GM18498 (cell line): ENCODE results near the gene ITLN2.
"Not testable (repeated sequence)": the region's sequence is repeated elsewhere in the genome, so short reads cannot be mapped to it uniquely, and the experiment has no call there.

Experiments
- ATAC-seq: cut with Tn5 transposase; IDR thresholded peaks from one replicate; pipeline ENCODE4 v1.9.1; 2021; ENCODE audit warnings: mild to moderate bottlenecking, moderate library complexity; ENCODE audit not compliant: unreplicated experiment

The ITLN2 gene

DNA sequence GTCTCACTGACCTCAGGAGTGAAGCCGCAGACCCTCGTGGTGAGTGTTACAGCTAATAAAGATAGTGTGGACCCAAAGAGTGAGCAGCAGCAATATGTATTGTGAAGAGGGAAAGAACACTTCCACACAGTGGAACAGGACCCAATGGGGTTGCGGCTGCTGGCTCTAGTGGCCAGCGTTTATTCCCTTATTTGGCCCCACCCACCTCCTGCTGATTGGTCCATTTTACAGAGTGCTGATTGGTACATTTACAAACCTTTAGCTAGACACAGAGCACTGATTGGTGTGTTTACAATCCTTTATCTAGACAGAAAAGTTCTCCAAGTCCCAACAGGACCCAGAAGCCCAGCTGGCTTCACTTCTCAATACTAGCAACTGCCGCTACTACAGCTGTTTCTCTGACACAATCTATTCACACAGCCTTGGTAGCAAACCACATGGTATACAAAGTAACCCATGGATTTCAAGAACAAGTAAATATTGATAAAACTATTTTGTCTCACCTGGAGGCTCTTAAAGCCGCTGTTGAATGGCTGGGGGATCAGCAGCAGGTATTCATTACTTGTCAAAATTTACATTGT is 44.3 kb downstream of the ITLN2 start:
- no peak for ATAC-seq

DNA sequence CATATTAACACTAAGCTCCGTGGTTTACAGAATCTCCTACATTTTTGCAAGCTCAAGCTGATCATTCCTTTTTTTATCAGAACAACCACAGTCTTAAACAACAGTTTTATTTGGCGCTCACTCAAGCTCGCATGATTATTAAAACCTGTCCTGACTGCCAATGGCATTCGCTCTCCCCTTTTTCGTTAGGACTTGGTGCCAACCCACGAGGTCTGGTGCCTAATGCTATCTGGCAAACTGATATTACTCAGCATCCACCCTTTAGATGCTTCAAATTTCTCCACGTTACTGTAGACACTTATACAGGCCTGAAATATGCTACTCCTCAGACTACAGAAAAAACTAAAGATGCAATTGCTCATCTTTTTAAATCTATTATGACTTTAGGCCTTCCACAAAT is 46.6 kb downstream of the ITLN2 start:
- no peak for ATAC-seq

DNA sequence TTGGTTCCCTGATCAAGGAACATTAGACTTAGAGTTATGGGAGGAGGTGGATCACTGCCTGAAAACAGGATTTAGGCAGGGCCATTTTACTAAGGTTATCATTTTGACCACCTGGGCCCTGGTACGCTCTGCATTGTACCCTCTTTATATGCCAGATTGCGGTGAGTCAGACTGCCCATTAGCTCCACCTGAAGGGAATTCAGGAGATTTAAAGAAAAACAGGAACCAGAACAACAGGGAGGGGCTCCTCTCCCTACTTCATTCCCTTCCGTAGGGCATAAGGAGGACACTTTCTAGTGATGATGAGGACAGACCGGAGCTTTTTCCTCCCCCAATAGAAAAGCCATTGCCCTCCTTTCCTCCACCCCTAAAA is 49.0 kb downstream of the ITLN2 start:
- ATAC-seq, result no peak

DNA sequence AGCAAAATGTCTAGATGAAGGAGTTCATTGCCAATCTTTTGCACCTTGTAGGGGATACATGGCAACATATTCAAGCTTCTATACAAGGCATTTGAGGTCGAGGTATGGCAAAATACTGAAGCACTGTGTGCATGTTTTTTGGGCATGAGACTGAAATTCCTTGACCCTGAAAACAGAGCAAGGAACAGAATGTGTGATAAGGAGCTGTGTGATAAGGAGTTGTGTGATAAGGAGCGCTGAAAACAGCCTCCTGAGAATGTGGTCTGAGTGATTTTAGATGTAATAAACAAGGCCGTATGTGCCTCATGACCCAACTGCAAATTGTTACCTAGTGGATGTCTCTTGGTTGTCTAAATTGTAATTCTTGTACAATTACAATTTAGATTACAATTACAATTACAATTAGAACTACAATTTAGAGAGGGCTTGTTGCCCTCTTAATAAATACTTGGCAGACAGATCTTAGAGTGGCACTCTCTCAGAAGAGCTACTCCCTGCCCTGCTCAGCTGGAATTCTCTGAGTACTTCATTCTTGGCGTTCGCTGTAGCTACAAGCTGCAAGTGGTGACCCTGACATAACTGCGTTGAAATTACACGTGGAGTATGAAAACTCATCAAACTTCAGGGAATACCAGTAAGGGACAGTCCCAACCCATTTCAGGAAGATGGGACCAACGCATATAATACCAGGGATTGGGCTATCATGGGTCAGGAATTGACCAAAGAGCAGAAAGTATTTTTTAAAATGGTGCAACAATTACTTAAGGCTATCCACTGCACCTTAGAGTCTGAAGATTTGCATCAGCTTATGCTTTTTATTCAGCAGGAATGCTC is 49.6 kb downstream of the ITLN2 start:
- no peak for ATAC-seq

DNA sequence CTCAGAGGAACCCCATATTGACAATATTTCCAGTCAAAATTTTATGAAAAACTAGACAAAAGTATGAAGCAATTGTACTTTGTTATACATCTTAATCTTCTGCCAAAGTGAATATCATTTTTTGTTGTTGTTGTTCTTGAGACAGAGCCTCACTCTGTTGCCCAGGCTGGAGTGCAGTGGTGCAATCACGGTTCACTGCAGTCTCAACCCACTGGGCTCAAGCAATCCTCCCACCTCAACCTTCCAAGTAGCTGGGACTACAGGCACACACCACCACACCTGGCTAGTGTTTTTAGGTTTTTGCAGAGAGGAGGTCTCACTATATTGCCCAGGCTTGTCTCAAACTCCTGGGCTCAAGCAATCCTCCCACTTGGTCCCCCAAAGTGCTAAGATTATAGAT is 52.4 kb downstream of the ITLN2 start:
- ATAC-seq, result not testable (repeated sequence)

DNA sequence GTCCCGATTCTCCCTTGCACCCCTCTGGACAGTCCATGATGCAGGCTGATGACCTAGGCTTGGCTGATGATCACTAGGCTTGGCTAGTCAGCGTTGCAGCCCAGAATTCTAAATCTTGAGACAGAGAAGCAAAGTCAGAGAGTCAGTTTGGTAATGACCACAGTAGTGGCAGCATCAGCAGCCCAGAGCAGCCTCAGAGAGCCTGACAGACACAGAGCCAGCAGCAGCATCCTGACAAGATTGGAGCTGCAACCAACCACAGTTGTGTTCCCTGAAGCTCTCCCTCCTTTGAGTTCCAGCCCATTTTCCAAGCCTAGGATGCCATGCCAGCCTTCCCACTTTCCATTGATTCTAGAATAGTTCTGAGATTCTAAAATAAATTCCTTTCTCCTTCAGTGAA is 52.8 kb downstream of the ITLN2 start:
- ATAC-seq, result no peak

DNA sequence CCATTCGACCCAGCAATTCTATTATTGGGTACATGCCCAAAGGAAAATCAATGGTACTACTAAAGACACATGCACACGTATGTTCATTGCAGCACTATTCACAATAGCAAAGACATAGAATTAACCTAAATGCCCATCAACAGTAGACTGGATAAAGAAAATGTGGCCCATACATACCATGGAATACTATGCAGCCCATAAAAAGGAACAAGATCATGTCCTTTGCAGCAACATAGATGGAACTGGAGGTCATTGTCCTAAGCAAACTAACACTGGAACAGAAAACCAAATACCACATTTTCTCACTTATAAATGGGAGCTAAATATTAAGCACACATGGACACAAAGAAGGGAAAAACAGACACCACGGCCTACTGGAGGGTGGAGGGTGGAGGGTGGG is 53.9 kb downstream of the ITLN2 start:
- ATAC-seq, result not testable (repeated sequence)
